Hematopoietic multipotent progenitor cell treated with erythropoietin and hydrocortisone succinate and interleukin-3 and kit ligand, for 6 days (in vitro differentiated cells): ENCODE results near the gene CHD5.

ENCODE experiments used
- DNase-seq: peaks from one replicate; pipeline ENCODE4 v3.0.0-alpha.2; 2015

The CHD5 gene

GRCh38 chr1:6172549-6172948, 7.6 kb downstream of the CHD5 start:
- DNase-seq = no peak

DNA sequence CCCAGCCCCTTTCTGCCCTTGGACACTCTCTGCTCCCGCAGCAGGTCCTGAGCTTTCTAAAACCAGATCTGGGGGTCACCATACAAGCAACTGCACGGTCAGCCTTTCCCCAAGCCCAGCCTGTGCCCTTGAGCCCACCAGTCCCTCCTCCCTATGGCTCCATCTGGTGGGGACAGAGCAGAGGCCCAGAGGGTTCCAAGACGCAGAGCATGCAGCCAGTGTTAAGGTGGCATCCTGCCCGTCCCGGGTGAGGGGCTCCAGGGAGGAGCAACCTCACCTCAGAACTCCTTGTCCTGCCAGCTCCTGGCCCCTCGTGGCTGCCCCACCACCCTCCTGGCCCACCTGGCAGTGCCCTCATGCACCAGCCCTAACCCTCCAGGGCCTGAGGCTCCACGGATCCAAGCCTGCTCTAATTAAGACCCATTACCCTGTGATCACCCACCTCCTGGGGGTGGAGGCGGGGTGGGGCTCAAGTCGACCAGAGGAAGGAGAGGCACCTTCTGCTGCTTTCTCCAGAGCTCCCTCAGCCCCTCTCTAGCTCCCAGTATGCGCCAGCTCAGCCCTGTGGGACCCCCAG, 8.5 kb downstream of the CHD5 start:
- peak; percentile 53 for DNase-seq

DNA sequence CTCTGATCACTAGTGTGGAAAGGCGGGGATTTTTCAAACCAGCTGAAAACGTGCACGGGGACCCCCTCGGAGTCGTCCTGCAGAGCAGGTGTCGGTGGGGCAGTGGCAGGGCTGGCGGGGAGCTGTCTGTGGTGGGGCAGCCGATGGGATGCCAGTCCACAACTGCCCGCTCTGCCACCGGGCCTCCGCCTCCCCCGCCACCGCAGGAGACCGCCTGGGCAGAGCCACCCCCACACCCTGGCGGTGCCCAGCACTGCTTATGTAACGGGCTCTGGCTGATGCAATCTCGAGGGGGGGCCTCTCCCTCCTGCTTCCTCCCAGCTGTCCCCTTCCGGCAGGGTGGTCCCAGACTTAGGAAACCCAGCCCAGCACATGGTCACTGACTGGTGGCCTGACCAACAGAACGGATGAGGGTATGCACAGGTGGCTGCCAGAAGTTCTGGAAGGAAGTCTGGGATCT, 9.3 kb downstream of the CHD5 start:
- no peak for DNase-seq

DNA sequence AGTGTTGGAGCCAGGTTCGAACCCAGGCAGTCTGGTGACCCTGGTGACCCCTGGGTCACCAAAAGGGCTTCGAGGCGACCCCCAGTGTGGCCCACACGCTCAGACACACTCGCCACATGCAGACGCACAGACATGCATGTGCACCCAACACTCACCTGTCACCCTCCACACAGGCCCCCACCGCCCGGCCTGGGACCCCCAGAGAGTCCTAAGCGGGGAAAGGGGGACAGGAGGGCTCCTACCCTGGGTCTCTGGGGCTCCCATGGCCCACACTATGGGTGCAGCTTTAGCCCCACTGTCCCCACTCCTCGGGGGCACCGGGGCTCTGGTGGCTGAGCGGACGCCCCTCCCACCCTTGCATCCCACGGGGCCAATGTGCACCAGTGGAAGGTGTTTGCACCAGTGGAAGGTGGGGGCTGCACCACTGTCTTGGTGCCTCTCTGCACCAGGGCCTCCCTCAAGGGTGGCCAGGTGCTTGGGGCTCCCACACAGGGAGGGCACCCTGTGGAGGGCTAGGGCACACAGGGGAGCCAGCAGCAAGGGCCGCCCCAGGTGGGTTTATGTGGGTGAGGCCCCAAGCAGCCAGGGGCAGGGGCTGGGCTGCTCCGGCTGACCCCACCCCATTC, 9.9 kb downstream of the CHD5 start:
- no peak for DNase-seq

GRCh38 chr1:6168947-6169586, 11.1 kb downstream of the CHD5 start:
- no peak for DNase-seq

GRCh38 chr1:6167391-6168303, 12.5 kb downstream of the CHD5 start:
- no peak for DNase-seq

DNA sequence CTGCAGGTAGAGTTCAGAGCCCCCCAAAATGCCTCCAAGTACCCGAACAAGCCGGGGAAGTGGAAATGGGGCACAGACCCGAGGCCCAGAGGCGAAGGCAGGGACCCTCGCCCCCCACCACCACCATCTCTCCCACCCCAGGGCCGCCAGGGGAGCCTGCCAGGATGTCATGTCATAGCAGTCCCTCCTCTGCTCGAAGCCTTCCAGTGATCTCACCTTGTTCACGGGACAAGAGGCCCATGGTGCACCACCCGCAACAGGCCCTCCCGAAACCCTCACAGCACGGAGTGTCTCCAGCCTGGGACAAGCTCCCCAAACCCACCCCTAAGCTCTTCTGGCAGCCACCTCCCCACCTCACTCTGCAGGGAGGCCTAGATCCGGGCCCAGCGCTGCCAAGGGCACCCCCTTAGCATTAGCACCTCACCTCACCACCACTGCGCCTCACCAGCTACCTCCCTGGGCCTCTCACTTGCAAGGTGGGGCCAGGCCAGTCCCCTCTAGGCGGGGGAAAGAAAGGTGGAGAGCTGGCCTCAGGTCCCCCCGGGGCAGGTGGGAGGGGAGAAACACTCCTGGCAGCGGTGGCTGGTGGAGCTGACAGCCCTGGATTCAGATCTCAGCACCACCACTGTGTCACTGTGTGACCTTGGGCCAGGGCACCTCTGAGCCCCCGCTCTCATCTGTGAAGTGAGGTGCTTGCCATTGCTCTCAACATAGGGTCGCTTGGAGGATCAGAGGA, 13.3 kb downstream of the CHD5 start:
- no peak for DNase-seq

DNA sequence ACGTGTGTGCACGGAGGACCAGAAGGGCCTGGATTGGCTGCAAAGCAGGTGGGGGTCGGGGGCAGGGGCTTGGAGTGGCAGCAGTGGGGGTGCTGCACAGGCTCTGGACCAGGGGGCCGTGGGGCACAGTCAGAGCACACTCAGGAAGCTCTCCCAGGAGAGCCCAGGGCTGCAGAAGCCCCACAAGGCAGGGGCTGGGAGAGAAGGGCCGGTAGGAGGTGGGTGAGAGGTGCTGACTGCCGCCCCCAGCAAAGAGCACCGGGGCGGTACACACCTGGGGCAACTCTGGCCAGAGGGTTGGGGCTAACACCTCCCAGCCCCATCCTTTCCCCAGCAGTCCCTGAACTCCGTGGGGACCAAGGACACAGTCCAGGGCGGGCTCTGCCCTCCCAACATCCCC, 13.9 kb downstream of the CHD5 start:
- DNase-seq = no peak

- DNase-seq = no peak
Observed at GRCh38 chr1:6165441-6165985, 14.6 kb downstream of the CHD5 start.

DNA sequence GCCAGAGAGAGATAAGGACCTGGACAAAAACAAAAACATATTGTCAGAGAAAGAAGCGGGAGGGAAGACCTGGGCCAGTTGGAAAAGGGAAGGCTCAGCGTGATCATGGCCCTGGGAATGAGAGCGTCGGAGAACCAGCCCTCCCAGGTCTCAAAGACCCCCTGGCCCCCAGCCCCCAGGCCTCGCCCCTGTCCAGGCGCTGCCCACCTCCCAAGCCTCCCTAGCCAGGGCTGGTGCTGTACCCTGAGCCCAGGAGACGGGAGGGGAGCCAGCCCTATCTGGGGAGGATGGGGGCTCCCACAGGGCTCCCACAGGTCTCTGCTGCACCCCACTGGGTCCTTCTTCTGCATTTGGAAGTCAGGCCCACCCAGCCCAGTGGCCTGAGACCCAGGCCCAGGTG, 15.1 kb downstream of the CHD5 start:
- no peak for DNase-seq

- no peak for DNase-seq
Observed at GRCh38 chr1:6163973-6164617, 16.0 kb downstream of the CHD5 start.

- no peak for DNase-seq
Observed at GRCh38 chr1:6163191-6163972, 16.7 kb downstream of the CHD5 start.

GRCh38 chr1:6162773-6163172, 17.3 kb downstream of the CHD5 start:
- no peak for DNase-seq

DNA sequence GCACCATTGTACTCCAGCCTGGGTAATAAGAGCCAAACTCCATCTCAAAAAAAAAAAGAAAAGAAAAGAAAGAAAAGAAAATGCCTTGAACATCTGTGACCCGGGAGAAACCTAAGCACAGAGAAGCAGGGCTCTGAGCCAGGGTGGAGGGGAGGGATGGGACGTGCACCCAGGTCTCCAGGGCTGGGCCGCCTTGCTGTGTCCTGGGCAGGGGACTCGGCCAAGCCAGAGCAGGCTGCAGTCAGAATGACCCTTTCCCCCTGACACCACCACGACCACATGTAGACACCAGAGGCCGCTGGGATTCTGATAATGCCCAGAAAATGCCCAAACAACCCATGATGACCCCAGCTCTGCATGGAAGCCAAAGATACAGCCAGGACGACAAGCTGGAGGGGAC, 17.8 kb downstream of the CHD5 start:
- DNase-seq = no peak

DNA sequence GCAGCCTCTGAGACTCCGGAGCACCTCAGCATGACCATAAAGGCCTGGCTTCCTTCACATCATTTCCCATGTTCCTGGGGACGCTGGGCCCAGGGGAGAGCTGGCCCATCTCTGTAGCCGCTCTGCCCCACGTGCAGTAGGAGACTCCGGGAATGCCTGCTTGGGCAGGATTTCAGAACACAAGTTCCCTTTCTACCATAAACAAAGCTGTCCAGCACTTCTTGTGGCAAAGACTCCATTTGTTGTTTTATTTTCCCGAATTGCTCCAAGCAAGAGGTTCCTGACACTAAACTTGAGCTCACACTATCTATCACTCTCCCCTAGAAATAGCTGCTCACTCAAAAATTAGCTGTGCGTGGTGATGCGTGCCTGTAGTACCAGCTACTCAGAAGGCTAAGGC, 21.9 kb downstream of the CHD5 start:
- DNase-seq = no peak

- no peak for DNase-seq
Observed at GRCh38 chr1:6157528-6158174, 22.5 kb downstream of the CHD5 start.

GRCh38 chr1:6157132-6157527, 23.0 kb downstream of the CHD5 start:
- DNase-seq = no peak

GRCh38 chr1:6154525-6155319, 25.4 kb downstream of the CHD5 start:
- no peak for DNase-seq

DNA sequence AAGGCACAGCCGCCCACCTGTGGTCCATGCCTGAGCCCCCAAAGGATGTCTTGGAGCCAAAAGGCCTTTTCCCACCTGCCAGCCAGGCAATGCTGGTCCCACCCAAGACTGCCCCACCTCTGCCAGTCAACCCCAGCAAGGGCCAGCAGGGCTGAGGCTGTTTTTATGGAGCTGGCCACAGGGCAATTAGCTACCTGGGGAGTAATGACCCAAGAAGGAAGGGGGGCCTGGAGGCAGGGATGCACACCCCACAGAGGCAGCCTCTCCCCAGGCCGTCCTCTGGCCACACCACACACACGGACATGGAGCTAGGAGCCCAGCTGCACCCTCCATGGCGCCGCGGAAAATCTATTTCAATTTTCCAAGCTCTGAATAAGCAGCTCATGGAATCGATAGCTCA, 27.2 kb downstream of the CHD5 start:
- no peak for DNase-seq

GRCh38 chr1:6152181-6152580, 27.9 kb downstream of the CHD5 start:
- DNase-seq = no peak
